HG02970 (cell line): ENCODE results near the gene ABHD14A.

Source experiments
- ATAC-seq: cut with Tn5 transposase; IDR thresholded peaks from one replicate; pipeline ENCODE4 v1.9.1; 2021; ENCODE audit warnings: mild to moderate bottlenecking, moderate library complexity, moderate number of reproducible peaks; ENCODE audit not compliant: unreplicated experiment, low FRiP score

The ABHD14A gene

GRCh38 chr3:51955175-51955892 lies 19.5 kb upstream of the ABHD14A start, which contains the start of gene GPR62:
Gene GPR62 (plus strand): TSS chr3:51955381. CDS start chr3:51955653, 272 bp downstream.
- ATAC-seq = no peak

GRCh38 chr3:51955893-51956770 lies 18.7 kb upstream of the ABHD14A start:
- no peak for ATAC-seq

- ATAC-seq = no peak
These were observed 17.2 kb upstream of the ABHD14A start for GRCh38 chr3:51957520-51958205.

GRCh38 chr3:51958603-51959521 lies 16.0 kb upstream of the ABHD14A start:
- no peak for ATAC-seq

- no peak for ATAC-seq
These were observed 15.2 kb upstream of the ABHD14A start for GRCh38 chr3:51959651-51960050.

GRCh38 chr3:51960386-51960785 lies 14.5 kb upstream of the ABHD14A start:
- ATAC-seq = no peak

GRCh38 chr3:51961011-51961410 lies 13.9 kb upstream of the ABHD14A start:
- ATAC-seq = no peak

- ATAC-seq = no peak
These were observed 13.0 kb upstream of the ABHD14A start for GRCh38 chr3:51961602-51962569.

- ATAC-seq = no peak
These were observed 11.9 kb upstream of the ABHD14A start for GRCh38 chr3:51962854-51963530.

- ATAC-seq = no peak
These were observed 10.9 kb upstream of the ABHD14A start for GRCh38 chr3:51963951-51964451.

- ATAC-seq = no peak
These were observed 10.3 kb upstream of the ABHD14A start for GRCh38 chr3:51964521-51964920.

- no peak for ATAC-seq
These were observed 8.8 kb upstream of the ABHD14A start for GRCh38 chr3:51966016-51966415.

GRCh38 chr3:51966486-51966885 lies 8.4 kb upstream of the ABHD14A start:
- ATAC-seq = no peak

- ATAC-seq = no peak
These were observed 7.9 kb upstream of the ABHD14A start for GRCh38 chr3:51966922-51967383.

- no peak for ATAC-seq
These were observed 7.3 kb upstream of the ABHD14A start, which contains the start of gene PCBP4 for GRCh38 chr3:51967384-51968169. Gene PCBP4 (minus strand): TSS chr3:51967454. CDS start chr3:51961240, 6,214 bp downstream.

- ATAC-seq = no peak
These were observed 6.6 kb upstream of the ABHD14A start for GRCh38 chr3:51968170-51968775.
